ENCODE measurements around the gene PGBD2. TPM values are rescaled to one million over a fixed set of nuclear protein-coding genes. Genes with fewer than 3 reads are reported as not detected.
"Not testable (repeated sequence)": the region's sequence is repeated elsewhere in the genome, so short reads cannot be mapped to it uniquely, and the experiment has no call there.

Gene PGBD2
- total RNA-seq, 1 experiment from 2014 or later = 7.0 TPM

GRCh38 chr1:248925859-248926258, 19.8 kb downstream of the PGBD2 start:
- DNase-seq (ENCODE audit: low read depth) = not testable (repeated sequence)

GRCh38 chr1:248926401-248927182, 20.6 kb downstream of the PGBD2 start:
- DNase-seq (ENCODE audit: low read depth) = peak; percentile 66

- DNase-seq (ENCODE audit: low read depth) = not testable (repeated sequence)
These were observed 21.2 kb downstream of the PGBD2 start for GRCh38 chr1:248927283-248927682.

GRCh38 chr1:248928122-248928521, 22.1 kb downstream of the PGBD2 start:
- not testable (repeated sequence) for DNase-seq (ENCODE audit: low read depth)

- DNase-seq (ENCODE audit: low read depth) = not testable (repeated sequence)
These were observed 24.0 kb downstream of the PGBD2 start for GRCh38 chr1:248930037-248930436.

GRCh38 chr1:248938173-248938809, 32.3 kb downstream of the PGBD2 start:
- not testable (repeated sequence) for DNase-seq (ENCODE audit: low read depth)

- DNase-seq (ENCODE audit: low read depth) = not testable (repeated sequence)
These were observed 38.3 kb downstream of the PGBD2 start for GRCh38 chr1:248944134-248944999.

GRCh38 chr1:248945000-248945423, 39.0 kb downstream of the PGBD2 start:
- not testable (repeated sequence) for DNase-seq (ENCODE audit: low read depth)

- not testable (repeated sequence) for DNase-seq (ENCODE audit: low read depth)
These were observed 39.4 kb downstream of the PGBD2 start for GRCh38 chr1:248945453-248945852.

- DNase-seq (ENCODE audit: low read depth) = not testable (repeated sequence)
These were observed 39.9 kb downstream of the PGBD2 start for GRCh38 chr1:248945856-248946416.

Other genes with a start within 250 kb of the PGBD2 start
- gene OR14I1, start 203.5 kb upstream of the PGBD2 start, total RNA-seq (2014; rRNA removed; shearing (Covaris generic)) = not detected in 2 replicates
- 0.51 and 1.1 TPM in 2 replicates for gene LYPD8, start 150.5 kb upstream of the PGBD2 start, total RNA-seq (2014; rRNA removed; shearing (Covaris generic))
- 16.7 and 23.8 TPM in 2 replicates for gene SH3BP5L, start 80.3 kb upstream of the PGBD2 start, total RNA-seq (2014; rRNA removed; shearing (Covaris generic))
- 19.9 and 20.2 TPM in 2 replicates for gene ZNF672, start 68.0 kb upstream of the PGBD2 start, total RNA-seq (2014; rRNA removed; shearing (Covaris generic))
- 22.1 and 46.6 TPM in 2 replicates for gene ZNF692, start 47.1 kb upstream of the PGBD2 start, total RNA-seq (2014; rRNA removed; shearing (Covaris generic))